Ectodermal cell (in vitro differentiated cells): ENCODE results near the gene ENTHD1.

Experiments used
- H3K27ac ChIP-seq: 2 replicates; pipeline ENCODE4 v1.7.0; 2013; ENCODE audit warnings: mild to moderate bottlenecking, low read depth, low read length; ENCODE audit not compliant: insufficient read depth, poor library complexity, severe bottlenecking
- H3K27me3 ChIP-seq: 2 replicates; pipeline ENCODE4 v1.7.0; 2013; ENCODE audit warnings: mild to moderate bottlenecking, low read length; ENCODE audit not compliant: insufficient read depth, control insufficient read depth, poor library complexity, severe bottlenecking
- H3K36me3 ChIP-seq: one replicate; pipeline ENCODE4 v1.7.0; 2013; ENCODE audit warnings: low read length; ENCODE audit not compliant: control insufficient read depth, insufficient read depth
- H3K4me1 ChIP-seq: one replicate; pipeline ENCODE4 v1.7.0; 2013; ENCODE audit warnings: low read length; ENCODE audit not compliant: control insufficient read depth, insufficient read depth
- H3K4me3 ChIP-seq: 2 replicates; pipeline ENCODE4 v1.7.0; 2013; ENCODE audit warnings: low read depth, low read length, control low read depth; ENCODE audit not compliant: insufficient read depth
- H3K9me3 ChIP-seq: 2 replicates; pipeline ENCODE4 v1.7.0; 2013; ENCODE audit warnings: mild to moderate bottlenecking, low read length, moderate library complexity; ENCODE audit not compliant: control insufficient read depth
- WGBS, 2 experiments: methylation state at CpG; one replicate each; pipeline ENCODE4 v1.1.7; 2013; ENCODE audit warnings: missing lambda C conversion rate in 2 of 2; 5-methylcytosine and 5-hydroxymethylcytosine counted together

ENTHD1 gene

DNA sequence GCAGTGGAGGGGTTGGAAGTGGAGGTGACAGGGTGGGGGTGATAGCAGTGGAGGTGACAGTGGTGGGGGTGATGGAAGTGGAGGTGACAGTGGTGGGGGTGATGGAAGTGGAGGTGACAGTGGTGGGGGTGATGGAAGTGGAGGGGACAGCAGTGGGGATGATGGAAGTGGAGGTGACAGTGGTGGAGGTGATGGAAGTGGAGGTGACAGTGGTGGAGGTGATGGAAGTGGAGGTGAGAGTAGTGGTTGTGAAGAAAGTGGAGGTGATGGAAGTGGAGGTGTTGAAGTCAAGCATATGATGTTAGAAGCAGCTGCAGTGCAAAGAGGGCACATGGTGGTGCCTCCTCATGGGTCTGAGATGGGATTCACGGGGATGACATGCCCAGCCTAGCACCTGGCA is 181.5 kb downstream of the ENTHD1 start:
- no peak overlapping the region for H3K27ac ChIP-seq
- no peak overlapping the region for H3K4me3 ChIP-seq
- H3K27me3 ChIP-seq: no peaks in the 10 kb centered on the region
- WGBS, 2 experiments: 94 to 96% methylated on average over 1 of the region's 1 CpG
- peaks cover 13% of the 10 kb centered on the region for H3K4me1 ChIP-seq
- no peaks in the 10 kb centered on the region for H3K9me3 ChIP-seq
- no peaks in the 10 kb centered on the region for H3K36me3 ChIP-seq

DNA sequence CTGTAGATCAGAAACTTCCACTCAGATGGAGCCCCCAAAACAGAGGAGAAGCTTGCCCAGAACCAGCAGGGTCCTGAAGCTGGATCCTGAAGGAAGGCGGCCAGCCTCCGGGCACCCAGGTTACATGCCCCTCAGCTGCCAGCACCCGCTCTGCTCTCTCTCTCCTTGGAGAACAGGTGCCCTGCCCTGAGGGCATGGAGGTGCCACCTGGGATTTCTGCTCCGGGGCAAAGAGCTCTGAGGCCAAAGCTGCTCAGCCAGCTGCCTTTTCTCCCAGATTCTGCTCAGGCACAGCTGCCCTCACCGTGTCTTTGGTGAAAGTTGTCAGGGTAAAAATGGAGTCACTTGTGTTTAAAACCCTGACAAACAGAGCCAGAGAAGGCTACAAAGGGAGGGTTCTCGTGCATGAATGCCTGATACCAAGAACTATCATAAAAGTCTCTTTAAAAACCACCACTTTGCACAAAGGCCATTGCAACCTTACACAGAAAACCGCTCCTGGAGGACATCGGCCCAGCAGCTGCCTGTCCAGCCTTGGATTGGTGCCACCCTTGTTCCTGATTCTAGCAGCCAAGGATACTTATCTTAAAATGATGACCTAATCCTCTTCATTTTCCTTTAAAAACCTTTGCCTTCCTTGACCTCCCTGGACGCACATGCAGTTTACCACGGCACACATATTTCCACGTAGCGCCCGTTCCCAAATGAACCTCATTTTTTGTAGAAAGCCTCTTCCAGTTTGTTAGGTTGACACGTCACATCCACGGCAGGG is 183.0 kb downstream of the ENTHD1 start:
- H3K27me3 ChIP-seq: no peaks in the 10 kb centered on the region
- 93 to 95% methylated on average over 15 of the region's 15 CpGs for WGBS, 2 experiments

DNA sequence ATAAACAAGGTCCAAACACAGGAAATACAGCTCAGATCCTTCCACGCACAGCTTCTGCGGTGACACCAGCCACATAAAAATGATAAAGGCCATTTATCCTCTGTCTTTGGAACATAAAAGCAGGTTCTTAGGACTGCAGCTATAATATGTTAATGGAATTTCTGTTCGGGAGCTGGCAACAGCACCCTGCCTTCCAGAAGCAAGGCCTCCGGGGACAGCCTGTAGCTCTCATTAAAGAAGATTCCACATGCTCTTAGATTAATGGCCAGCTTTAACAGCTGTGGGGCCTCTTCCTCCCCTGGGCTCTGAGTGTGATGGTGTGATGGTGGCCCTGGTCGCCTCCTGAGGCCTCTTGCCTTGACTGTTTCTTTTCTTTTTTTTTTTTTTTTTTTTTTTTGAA is 185.7 kb downstream of the ENTHD1 start:
- no peaks in the 10 kb centered on the region for H3K27me3 ChIP-seq

More for the DNA sequence above, 183.0 kb downstream of the ENTHD1 start:
- no peaks in the 10 kb centered on the region for H3K36me3 ChIP-seq
- H3K27ac ChIP-seq: no peak overlapping the region
- no peaks in the 10 kb centered on the region for H3K9me3 ChIP-seq
- H3K4me3 ChIP-seq: no peak overlapping the region
- peaks cover 25% of the 10 kb centered on the region for H3K4me1 ChIP-seq

DNA sequence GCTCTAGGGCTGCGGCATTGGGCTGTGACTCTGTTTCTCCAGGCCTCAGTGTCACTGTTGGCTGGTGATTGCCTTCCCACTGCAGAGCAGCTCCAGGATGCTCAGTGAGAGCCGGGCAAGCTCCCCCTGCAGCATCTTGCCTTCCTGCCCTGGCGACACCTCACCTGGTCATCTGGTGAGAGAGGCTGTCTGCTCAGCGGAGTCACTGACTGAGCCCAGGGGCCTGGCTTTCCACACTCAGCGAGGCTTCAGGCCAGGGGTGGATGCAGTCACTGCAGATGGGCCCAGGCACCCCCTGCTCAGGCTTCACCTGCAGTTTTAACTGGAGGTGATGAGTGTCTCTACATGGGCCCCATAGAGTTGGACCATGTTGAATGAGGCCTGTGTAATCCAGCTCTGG is 186.2 kb downstream of the ENTHD1 start:
- Histone ChIP-seq H3K36me3 (no peaks in the 10 kb centered on the region), H3K4me1 (peaks cover 25% of the 10 kb centered on the region), H3K9me3 (no peaks in the 10 kb centered on the region), H3K27me3 (no peaks in the 10 kb centered on the region), H3K4me3 (no peak overlapping the region), H3K27ac (no peak overlapping the region)
- 82 to 86% methylated on average over 5 of the region's 5 CpGs for WGBS, 2 experiments

More for the DNA sequence above, 185.7 kb downstream of the ENTHD1 start:
- Histone ChIP-seq H3K9me3 (no peaks in the 10 kb centered on the region), H3K4me1 (peaks cover 28% of the 10 kb centered on the region), H3K4me3 (no peak overlapping the region), H3K36me3 (no peaks in the 10 kb centered on the region), H3K27ac (no peak overlapping the region)
- 88 to 91% methylated on average over 4 of the region's 5 CpGs for WGBS, 2 experiments

DNA sequence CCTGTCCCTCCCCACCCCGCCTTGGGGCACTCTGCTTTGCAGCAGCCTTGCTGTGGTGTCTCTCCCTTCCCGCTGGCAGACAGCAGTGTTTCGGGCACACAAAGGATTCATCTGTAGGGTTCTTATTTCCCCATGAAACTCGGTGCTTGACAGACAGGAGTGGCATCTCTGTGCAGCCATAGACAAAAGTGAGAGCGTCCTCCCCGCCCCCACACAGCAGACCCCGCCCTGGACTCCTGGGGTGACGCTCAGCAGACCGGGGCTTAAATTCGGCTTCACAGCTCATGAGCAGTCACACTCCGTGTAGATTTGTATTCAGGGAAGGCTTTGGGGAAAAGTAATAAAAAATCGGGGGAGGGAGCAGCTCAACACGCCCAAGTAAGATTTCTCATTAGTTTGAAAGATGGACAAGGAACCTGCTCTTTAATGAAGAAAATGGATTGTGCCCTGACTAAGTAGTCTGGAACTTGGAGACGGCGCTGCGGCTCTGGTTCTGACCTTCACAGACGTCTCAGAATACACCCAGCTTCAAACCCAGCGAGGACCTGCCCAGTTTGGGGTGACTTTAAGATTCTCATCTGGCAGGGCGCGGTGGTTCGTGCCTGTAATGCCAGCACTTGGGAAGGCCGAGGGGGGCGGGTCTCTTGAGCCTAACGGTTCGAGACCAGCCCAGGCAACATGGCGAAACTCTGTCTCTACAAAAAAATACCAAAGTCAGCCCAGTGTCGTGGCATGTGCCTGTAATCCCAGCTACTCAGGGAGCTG is 187.0 kb downstream of the ENTHD1 start:
- Histone ChIP-seq H3K4me3 (no peak overlapping the region), H3K9me3 (no peaks in the 10 kb centered on the region), H3K36me3 (no peaks in the 10 kb centered on the region), H3K4me1 (peaks cover 25% of the 10 kb centered on the region), H3K27ac (no peak overlapping the region), H3K27me3 (no peaks in the 10 kb centered on the region)
- WGBS, 2 experiments: 63 to 65% methylated on average over 27 of the region's 27 CpGs

DNA sequence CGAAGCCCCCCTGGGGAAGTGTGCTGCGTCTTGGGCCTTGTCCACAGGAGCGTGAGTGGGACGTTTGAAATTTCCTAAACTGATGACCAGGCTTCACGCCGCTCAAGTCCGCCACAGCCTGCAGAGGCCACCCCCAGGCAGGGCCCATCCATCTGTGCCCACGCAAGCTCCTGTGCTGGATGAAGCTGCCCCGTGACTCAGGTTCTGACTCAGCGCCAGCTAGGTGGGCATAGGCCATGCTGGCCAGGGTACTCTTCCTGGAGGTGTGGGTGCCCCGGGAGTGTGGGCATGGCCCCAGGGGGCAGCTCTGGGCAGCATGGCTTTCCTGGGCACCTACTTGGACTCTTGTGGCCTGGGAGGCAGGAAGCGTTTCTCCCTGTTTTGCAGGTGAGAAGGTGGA is 188.2 kb downstream of the ENTHD1 start:
- Histone ChIP-seq H3K4me1 (peaks cover 30% of the 10 kb centered on the region), H3K27me3 (no peaks in the 10 kb centered on the region), H3K36me3 (no peaks in the 10 kb centered on the region), H3K27ac (no peak overlapping the region), H3K9me3 (no peaks in the 10 kb centered on the region), H3K4me3 (no peak overlapping the region)
- WGBS, 2 experiments: 96% methylated on average over 12 of the region's 12 CpGs

DNA sequence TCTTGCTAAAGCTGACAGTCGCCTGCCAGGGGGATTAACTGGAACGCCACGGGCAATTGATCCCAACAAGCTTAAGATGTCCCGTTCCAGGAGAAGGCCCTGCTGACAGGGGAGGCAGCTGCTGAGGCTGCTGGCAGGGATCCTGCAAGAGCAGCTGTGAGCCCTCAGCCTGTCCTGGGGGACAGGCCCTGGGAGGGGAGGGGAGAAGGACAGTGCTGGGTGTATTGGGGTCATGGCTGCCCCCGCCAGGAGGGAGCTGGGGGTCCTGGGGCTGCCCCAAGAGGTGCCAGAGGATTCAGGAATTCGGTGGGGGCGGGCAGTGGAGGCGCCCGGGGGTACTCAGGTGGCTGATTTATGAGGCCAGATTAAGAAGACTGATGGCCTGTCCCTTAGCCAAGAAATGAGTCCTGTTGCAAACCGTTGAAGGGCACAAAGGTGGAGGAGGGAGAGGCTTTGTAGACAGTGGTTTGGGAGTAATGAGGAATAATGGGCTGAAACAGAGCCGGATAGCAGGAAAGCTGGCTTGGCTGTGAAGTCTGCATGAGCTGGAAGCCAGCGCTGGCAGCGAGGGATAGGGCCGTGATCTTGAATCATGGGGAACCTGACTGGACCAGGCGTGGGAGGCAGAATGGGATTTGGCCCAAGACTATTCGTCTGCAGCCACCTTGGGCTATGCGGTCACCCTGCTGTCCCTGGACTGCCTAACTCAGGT is 189.5 kb downstream of the ENTHD1 start:
- no peak overlapping the region for H3K4me3 ChIP-seq
- WGBS, 2 experiments: 72 to 80% methylated on average over 17 of the region's 17 CpGs
- H3K27ac ChIP-seq: no peak overlapping the region
- peaks cover 41% of the 10 kb centered on the region for H3K4me1 ChIP-seq
- H3K36me3 ChIP-seq: no peaks in the 10 kb centered on the region
- H3K9me3 ChIP-seq: no peaks in the 10 kb centered on the region
- no peaks in the 10 kb centered on the region for H3K27me3 ChIP-seq

DNA sequence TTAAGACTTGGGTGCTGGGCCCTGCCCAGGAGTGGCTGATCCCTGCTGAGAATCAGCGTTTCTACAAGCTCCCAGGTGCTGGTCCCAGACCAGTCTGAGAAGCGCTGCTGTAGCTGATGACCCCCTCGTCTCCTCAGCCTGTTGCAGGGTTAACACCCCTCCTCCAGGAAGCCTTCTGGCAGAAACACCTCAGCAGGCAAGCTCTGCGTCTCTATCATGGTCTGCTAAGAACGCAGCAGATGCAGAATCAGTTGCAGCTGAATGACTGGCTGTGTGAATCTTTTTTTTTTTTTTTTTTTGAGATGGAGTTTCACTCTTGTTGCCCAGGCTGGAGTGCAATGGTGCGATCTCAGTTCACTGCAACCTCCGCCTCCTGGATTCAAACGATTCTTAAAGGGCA is 190.5 kb downstream of the ENTHD1 start:
- Histone ChIP-seq H3K4me1 (peaks cover 41% of the 10 kb centered on the region), H3K27ac (no peak overlapping the region), H3K9me3 (no peaks in the 10 kb centered on the region), H3K36me3 (no peaks in the 10 kb centered on the region), H3K27me3 (no peaks in the 10 kb centered on the region), H3K4me3 (no peak overlapping the region)
- WGBS, 2 experiments: 80 to 82% methylated on average over 8 of the region's 8 CpGs

DNA sequence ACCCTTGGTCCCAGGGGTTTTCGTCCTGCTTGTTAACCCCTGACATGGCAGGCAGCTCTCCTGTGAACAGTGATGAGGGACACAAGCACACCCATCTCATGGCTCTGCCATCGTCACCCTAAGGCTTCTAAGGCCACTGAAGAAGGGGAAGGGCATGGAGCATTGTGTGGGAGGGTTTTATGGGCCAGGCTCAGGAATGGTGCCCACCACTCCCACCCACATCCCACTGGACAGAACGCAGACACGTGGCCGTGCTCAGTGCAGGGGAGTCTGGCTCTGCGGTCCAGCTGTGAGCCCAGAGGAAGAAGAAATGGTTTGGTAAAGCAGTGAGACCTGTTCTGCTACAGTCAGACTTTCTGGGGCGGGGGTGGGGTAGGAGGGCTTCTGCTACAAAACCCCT is 193.0 kb downstream of the ENTHD1 start:
- H3K36me3 ChIP-seq: no peaks in the 10 kb centered on the region
- WGBS, 2 experiments: 92 to 96% methylated on average over 7 of the region's 7 CpGs
- H3K9me3 ChIP-seq: no peaks in the 10 kb centered on the region
- no peak overlapping the region for H3K4me3 ChIP-seq
- H3K27me3 ChIP-seq: no peaks in the 10 kb centered on the region
- peaks cover 35% of the 10 kb centered on the region for H3K4me1 ChIP-seq
- H3K27ac ChIP-seq: no peak overlapping the region
